Colonic mucosa (tissue), 4 donors: ENCODE results near the gene CLEC2A. TPM values are rescaled to one million over a fixed set of nuclear protein-coding genes. Genes with fewer than 3 reads are reported as not detected.

ENCODE experiments used
- DNase-seq: peaks from one replicate; pipeline ENCODE4 v3.0.0-alpha.2; 2020
- H3K27ac ChIP-seq: fragments of 200-600 bp; one replicate; pipeline ENCODE4 v1.8.0; 2021
- H3K27me3 ChIP-seq: fragments of 200-600 bp; one replicate; pipeline ENCODE4 v1.8.0; 2021
- H3K36me3 ChIP-seq: fragments of 200-600 bp; one replicate; pipeline ENCODE4 v1.8.0; 2021
- H3K4me1 ChIP-seq: fragments of 200-600 bp; one replicate; pipeline ENCODE4 v1.8.0; 2021; ENCODE audit warnings: mild to moderate bottlenecking
- H3K4me3 ChIP-seq: fragments of 200-600 bp; one replicate; pipeline ENCODE4 v1.8.0; 2021
- H3K9ac ChIP-seq, 2 donors: one replicate each; pipeline ENCODE4 v1.7.0; 2013; ENCODE audit warnings: control low read depth in 2 of 2, low read depth in 2 of 2, low read length in 2 of 2
- H3K9me3 ChIP-seq: fragments of 200-600 bp; one replicate; pipeline ENCODE4 v1.8.0; 2021
- intact Hi-C: fragments of 100-400 bp; cut with DNase I; formaldehyde crosslinking; loops from one replicate; pipeline ENCODE4 v1.14.1; 2022
- total RNA-seq, 2 donors: library from RNA; stranded (reverse); fragmentation: NEBNext Ultra II Directional in 1 of 2; extraction: Animal tissue kit (Norgen Biotek cat#: 25700) in 1 of 2; gene quantifications; one replicate each; pipeline ENCODE4 v1.2.1, GENCODE V29; 2021
- TF ChIP-seq, protein P1 (sequence below): fragments of 200-600 bp; IDR thresholded peaks from one replicate; pipeline ENCODE4 v1.8.0; 2022; ENCODE audit warnings: antibody characterized with exemption, mild to moderate bottlenecking
- donor health status: healthy.
- donor health status: DM: no; HTN: no; CAD: no.
- donor health status: DM: no; HTN: no; CAD: no.

CLEC2A gene
- total RNA-seq, 2 donors from 2014 or later, result not detected

DNA sequence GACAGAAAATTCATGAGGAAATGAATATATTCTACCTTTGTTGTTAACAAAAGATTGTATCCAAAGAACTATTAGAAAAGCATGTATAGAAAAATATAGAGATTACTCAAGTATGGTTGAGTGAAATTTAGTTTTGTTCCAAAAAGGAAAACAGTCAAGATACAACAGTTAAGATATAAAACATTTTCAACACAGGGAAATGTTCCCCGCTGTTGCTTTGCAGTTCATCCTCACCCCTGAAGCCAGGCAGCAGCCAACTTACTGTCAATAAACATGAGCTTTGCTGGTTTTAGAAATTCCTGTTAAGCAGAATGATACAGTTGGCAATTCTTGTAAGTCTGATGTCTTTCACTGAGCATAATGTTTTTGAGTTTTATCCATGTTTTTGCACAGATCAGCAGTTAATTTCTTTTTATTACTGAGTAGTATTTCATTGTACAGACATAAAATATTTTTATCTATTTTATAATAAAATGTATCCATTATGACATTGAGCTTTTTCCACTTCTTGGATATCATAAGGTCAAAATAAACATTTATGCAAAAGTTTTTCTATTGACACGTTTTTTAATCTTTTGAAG lies 61.8 kb downstream of the CLEC2A start:
- intact Hi-C loops, result no loop called here
- no peak overlapping the region for H3K4me3 ChIP-seq
- H3K27me3 ChIP-seq, result no peaks in the 10 kb centered on the region
- peak overlapping the region; percentile 50 for H3K27ac ChIP-seq
- H3K4me1 ChIP-seq, result no peaks in the 10 kb centered on the region
- H3K9ac ChIP-seq, result peak overlapping the region in 1 of 2 donors; percentile 70
- TF ChIP-seq, protein P1, sequence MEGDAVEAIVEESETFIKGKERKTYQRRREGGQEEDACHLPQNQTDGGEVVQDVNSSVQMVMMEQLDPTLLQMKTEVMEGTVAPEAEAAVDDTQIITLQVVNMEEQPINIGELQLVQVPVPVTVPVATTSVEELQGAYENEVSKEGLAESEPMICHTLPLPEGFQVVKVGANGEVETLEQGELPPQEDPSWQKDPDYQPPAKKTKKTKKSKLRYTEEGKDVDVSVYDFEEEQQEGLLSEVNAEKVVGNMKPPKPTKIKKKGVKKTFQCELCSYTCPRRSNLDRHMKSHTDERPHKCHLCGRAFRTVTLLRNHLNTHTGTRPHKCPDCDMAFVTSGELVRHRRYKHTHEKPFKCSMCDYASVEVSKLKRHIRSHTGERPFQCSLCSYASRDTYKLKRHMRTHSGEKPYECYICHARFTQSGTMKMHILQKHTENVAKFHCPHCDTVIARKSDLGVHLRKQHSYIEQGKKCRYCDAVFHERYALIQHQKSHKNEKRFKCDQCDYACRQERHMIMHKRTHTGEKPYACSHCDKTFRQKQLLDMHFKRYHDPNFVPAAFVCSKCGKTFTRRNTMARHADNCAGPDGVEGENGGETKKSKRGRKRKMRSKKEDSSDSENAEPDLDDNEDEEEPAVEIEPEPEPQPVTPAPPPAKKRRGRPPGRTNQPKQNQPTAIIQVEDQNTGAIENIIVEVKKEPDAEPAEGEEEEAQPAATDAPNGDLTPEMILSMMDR, result no peak
- no peak for DNase-seq
- H3K9me3 ChIP-seq, result no peaks in the 10 kb centered on the region
- H3K36me3 ChIP-seq, result no peaks in the 10 kb centered on the region

DNA sequence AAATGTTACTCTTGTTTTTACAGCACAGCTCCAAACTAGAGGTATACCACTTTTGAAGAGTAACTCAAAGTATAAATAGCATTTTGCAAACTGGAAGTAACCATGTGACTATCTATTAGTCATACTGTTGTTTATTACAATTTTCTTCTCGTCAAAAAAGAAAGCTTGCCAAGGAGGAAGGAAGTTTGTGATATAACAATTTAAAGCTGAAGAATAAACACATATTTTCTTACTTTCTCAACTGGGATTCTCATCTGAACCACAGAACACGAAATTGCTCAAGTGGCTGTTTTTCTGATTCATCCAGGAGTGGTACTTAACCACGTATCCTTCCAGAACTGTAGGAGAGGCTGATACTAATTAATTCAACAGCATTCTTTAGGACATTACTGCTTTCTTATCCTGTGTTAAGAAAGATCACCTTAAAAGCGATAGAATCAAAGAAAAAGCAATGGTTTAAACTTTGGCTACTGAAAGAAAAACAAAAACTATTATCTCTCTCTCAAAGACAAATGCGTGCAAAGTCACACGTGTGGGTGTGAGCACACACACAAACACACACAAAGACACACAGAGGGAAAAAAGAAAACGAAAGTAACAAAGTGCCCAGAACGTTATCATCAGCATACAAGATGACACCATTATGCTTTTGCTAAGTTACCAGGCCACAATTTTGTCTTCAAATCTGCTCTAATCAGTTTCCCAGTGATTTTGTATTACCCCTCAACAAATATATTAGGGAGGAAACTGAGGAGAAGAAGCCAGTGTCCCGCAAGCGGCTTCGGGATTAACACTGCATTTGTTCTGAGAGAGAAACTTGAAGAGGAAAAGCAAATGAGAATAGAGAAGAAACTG lies 62.6 kb downstream of the CLEC2A start, which contains the start of gene CLEC2B:
Gene CLEC2B (minus strand): TSS at position 48 of the 855 bp plus-strand sequence.
- H3K27me3 ChIP-seq, result no peaks in the 10 kb centered on the region
- H3K9me3 ChIP-seq, result no peaks in the 10 kb centered on the region
- no peaks in the 10 kb centered on the region for H3K36me3 ChIP-seq
- H3K9ac ChIP-seq, result peak within 1 kb of the TSS; percentile 44 to 70
- H3K27ac ChIP-seq, result peak within 1 kb of the TSS; percentile 50
- intact Hi-C loops, result no loop called here
- H3K4me1 ChIP-seq, result no peaks in the 10 kb centered on the region
- H3K4me3 ChIP-seq, result peak within 1 kb of the TSS; percentile 23
- no peak for DNase-seq
- TF ChIP-seq, protein P1, result no peak

- Histone ChIP-seq H3K27ac (peak overlapping the region; percentile 50), H3K36me3 (no peaks in the 10 kb centered on the region), H3K4me3 (peak overlapping the region; percentile 23), H3K9ac (peak overlapping the region in 1 of 2 donors; percentile 70), H3K27me3 (no peaks in the 10 kb centered on the region), H3K4me1 (no peaks in the 10 kb centered on the region), H3K9me3 (no peaks in the 10 kb centered on the region)
- intact Hi-C loops, result no loop called here
- TF ChIP-seq, protein P1, result no peak
- no peak for DNase-seq
Observed at GRCh38 chr12:9868951-9869306, 63.2 kb downstream of the CLEC2A start.

- Histone ChIP-seq H3K9ac (peak overlapping the region; percentile 1 to 29), H3K4me3 (peak overlapping the region; percentile 23), H3K27ac (peak overlapping the region; percentile 50), H3K36me3 (no peaks in the 10 kb centered on the region), H3K27me3 (no peaks in the 10 kb centered on the region), H3K4me1 (no peaks in the 10 kb centered on the region), H3K9me3 (no peaks in the 10 kb centered on the region)
- TF ChIP-seq, protein P1, result no peak
- no peak for DNase-seq
- intact Hi-C loops, result no loop called here
Observed at GRCh38 chr12:9868311-9868801, 63.8 kb downstream of the CLEC2A start.

- no peak for DNase-seq
- TF ChIP-seq, protein P1, result no peak
- Histone ChIP-seq H3K9me3 (no peaks in the 10 kb centered on the region), H3K36me3 (no peaks in the 10 kb centered on the region), H3K9ac (no peak overlapping the region), H3K4me3 (peak overlapping the region; percentile 23), H3K27me3 (no peaks in the 10 kb centered on the region), H3K4me1 (no peaks in the 10 kb centered on the region), H3K27ac (peak overlapping the region; percentile 50)
- intact Hi-C loops, result no loop called here
Observed at GRCh38 chr12:9867531-9867930, 64.6 kb downstream of the CLEC2A start.
